Stimulated activated CD4-positive, alpha-beta T cell treated with anti-CD3 and anti-CD28 coated beads, Interleukin-15, amount 100 ng/mL, for 48 hours (primary cell): ENCODE measurements around the gene ADRA1B.

ENCODE experiments used
- DNase-seq, 2 donors: peaks; one replicate each; pipeline ENCODE4 v3.0.0-alpha.2; 2020; ENCODE audit warnings: low read depth in 2 of 2

ADRA1B gene

GRCh38 chr5:160018945-160019625 lies 102.8 kb downstream of the ADRA1B start:
- DNase-seq, result no peak

DNA sequence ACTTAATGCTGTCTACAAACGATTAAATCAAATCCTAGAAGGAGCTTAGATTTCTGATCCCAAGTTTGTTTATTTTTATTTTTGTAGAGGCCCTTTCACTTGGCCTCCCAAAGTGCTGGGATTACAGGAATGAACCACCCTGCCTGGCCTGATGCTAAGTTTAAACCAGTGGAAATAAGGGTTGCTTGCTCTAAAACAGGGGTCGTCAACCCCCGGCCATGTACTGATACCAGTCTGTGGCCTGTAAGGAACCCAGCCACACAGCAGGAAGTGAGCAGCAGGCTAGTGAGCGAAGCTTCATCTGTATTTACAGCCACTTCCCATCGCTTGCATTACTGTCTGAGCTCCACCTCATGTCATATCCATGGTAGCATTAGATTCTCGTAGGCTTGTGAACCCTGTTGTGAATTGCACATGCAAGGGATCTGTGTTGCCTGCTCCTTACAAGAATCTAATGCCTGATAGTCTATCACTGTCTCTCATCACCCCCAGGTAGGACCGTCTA lies 104.0 kb downstream of the ADRA1B start:
- no peak for DNase-seq

DNA sequence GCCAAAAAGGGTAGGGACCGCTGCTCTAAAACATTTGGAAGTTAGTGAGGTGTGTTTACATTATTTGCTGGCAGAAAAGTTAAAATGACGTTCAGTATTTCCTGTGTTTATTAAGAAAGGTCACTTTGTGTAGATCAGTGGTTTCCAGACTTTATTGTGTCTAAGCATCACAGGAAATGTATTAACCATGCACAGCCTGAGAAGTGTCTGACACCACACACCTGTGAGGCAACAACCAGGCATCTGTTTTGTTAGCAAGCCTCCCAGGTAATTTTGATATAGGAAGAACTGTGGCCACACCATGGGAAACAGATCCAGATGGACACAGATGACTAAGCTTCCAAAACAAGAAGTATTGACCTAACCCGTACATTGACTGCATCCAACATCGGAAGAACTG lies 104.7 kb downstream of the ADRA1B start:
- DNase-seq, result no peak

- peak in 1 of 2 donors; percentile 35 for DNase-seq
These were observed 105.7 kb downstream of the ADRA1B start for GRCh38 chr5:160021831-160022446.
